H9 (cell line): ENCODE measurements around the gene TAS2R13. TPM values are rescaled to one million over a fixed set of nuclear protein-coding genes. Genes with fewer than 3 reads are reported as not detected.

Source experiments
- DNase-seq: peaks from one replicate; pipeline ENCODE4 v3.0.0-alpha.2; 2017
- H2AFZ ChIP-seq: one replicate; pipeline ENCODE4 v1.6.1; 2013; ENCODE audit warnings: mild to moderate bottlenecking, low read length, control low read depth, moderate library complexity
- H2AK5ac ChIP-seq: 2 replicates; pipeline ENCODE4 v1.6.1; 2013; ENCODE audit warnings: low read length, control low read depth, mixed read lengths; ENCODE audit not compliant: insufficient read length
- H2BK120ac ChIP-seq: one replicate; pipeline ENCODE4 v1.6.1; 2013; ENCODE audit warnings: low read depth, mild to moderate bottlenecking, low read length, control low read depth, inconsistent platforms; ENCODE audit not compliant: poor library complexity, severe bottlenecking
- H2BK12ac ChIP-seq: 2 replicates; pipeline ENCODE4 v1.6.1; 2013; ENCODE audit warnings: low read length, control low read depth, mixed read lengths, low read depth; ENCODE audit not compliant: insufficient read length
- H2BK15ac ChIP-seq: 2 replicates; pipeline ENCODE4 v1.6.1; 2013; ENCODE audit warnings: low read depth, low read length, control low read depth
- H2BK20ac ChIP-seq: one replicate; pipeline ENCODE4 v1.6.1; 2013; ENCODE audit warnings: low read depth, mild to moderate bottlenecking, low read length, control low read depth, inconsistent platforms; ENCODE audit not compliant: poor library complexity, severe bottlenecking
- H2BK5ac ChIP-seq: 2 replicates; pipeline ENCODE4 v1.6.1; 2013; ENCODE audit warnings: low read length, control low read depth, mixed read lengths; ENCODE audit not compliant: insufficient read length
- H3K14ac ChIP-seq: 2 replicates; pipeline ENCODE4 v1.6.1; 2013; ENCODE audit warnings: low read length, control low read depth; ENCODE audit not compliant: insufficient read depth
- H3K18ac ChIP-seq: 2 replicates; pipeline ENCODE4 v1.6.1; 2013; ENCODE audit warnings: low read depth, mild to moderate bottlenecking, mixed read lengths, low read length, control low read depth; ENCODE audit not compliant: insufficient read length
- H3K23ac ChIP-seq: 2 replicates; pipeline ENCODE4 v1.6.1; 2013; ENCODE audit warnings: low read length, control low read depth, mixed read lengths, low read depth; ENCODE audit not compliant: insufficient read length
- H3K23me2 ChIP-seq: 2 replicates; pipeline ENCODE4 v1.6.1; 2013; ENCODE audit warnings: low read depth, mild to moderate bottlenecking, mixed read lengths, low read length, control low read depth; ENCODE audit not compliant: insufficient read length, poor library complexity, severe bottlenecking
- H3K27ac ChIP-seq: 2 replicates; pipeline ENCODE4 v1.5.1; 2013; ENCODE audit warnings: low read length, control low read depth, mixed read lengths, low read depth; ENCODE audit not compliant: insufficient read length
- H3K27me3 ChIP-seq: 2 replicates; pipeline ENCODE4 v1.6.1; 2013; ENCODE audit warnings: low read length, control low read depth, inconsistent platforms; ENCODE audit not compliant: insufficient read depth
- H3K4ac ChIP-seq: 2 replicates; pipeline ENCODE4 v1.6.1; 2013; ENCODE audit warnings: low read depth, mild to moderate bottlenecking, control low read depth, inconsistent platforms, low read length, moderate library complexity
- H3K4me1 ChIP-seq: 2 replicates; pipeline ENCODE4 v1.6.1; 2013; ENCODE audit warnings: low read length, control low read depth, inconsistent platforms; ENCODE audit not compliant: insufficient read depth
- H3K4me2 ChIP-seq: 2 replicates; pipeline ENCODE4 v1.6.1; 2013; ENCODE audit warnings: low read length, control low read depth, mixed read lengths; ENCODE audit not compliant: insufficient read length, insufficient read depth
- H3K56ac ChIP-seq: 2 replicates; pipeline ENCODE4 v1.6.1; 2013; ENCODE audit warnings: low read depth, mild to moderate bottlenecking, mixed read lengths, low read length, control low read depth; ENCODE audit not compliant: insufficient read length
- H3K79me1 ChIP-seq: 2 replicates; pipeline ENCODE4 v1.6.1; 2013; ENCODE audit warnings: low read depth, mild to moderate bottlenecking, moderate library complexity, low read length, control low read depth, inconsistent platforms; ENCODE audit not compliant: insufficient read depth, poor library complexity, severe bottlenecking
- H3K79me2 ChIP-seq: 2 replicates; pipeline ENCODE4 v1.6.1; 2013; ENCODE audit warnings: low read length, control low read depth, inconsistent platforms; ENCODE audit not compliant: insufficient read depth
- H3K9ac ChIP-seq: 2 replicates; pipeline ENCODE4 v1.6.1; 2013; ENCODE audit warnings: low read length, control low read depth, mixed read lengths; ENCODE audit not compliant: insufficient read length; ENCODE audit errors: extremely low read depth
- H3K9me3 ChIP-seq: one replicate; pipeline ENCODE4 v1.6.1; 2013; ENCODE audit warnings: low read depth, low read length, inconsistent platforms; ENCODE audit not compliant: control insufficient read depth
- H3T11ph ChIP-seq: one replicate; pipeline ENCODE4 v1.6.1; 2013; ENCODE audit warnings: mild to moderate bottlenecking, low read length, control low read depth, inconsistent platforms
- H4K20me1 ChIP-seq: one replicate; pipeline ENCODE4 v1.6.1; 2013; ENCODE audit not compliant: control insufficient read depth, insufficient read length, insufficient read depth
- H4K5ac ChIP-seq: 2 replicates; pipeline ENCODE4 v1.6.1; 2013; ENCODE audit warnings: low read depth, mild to moderate bottlenecking, mixed read lengths, low read length, control low read depth; ENCODE audit not compliant: insufficient read length
- H4K8ac ChIP-seq: replicated peaks from 2 replicates; pipeline ENCODE4 v1.6.1; 2013; ENCODE audit warnings: low read length, control low read depth, mixed read lengths, low read depth; ENCODE audit not compliant: insufficient read length
- H4K91ac ChIP-seq: 2 replicates; pipeline ENCODE4 v1.6.1; 2013; ENCODE audit warnings: low read depth, mild to moderate bottlenecking, moderate library complexity, mixed read lengths, low read length, control low read depth; ENCODE audit not compliant: insufficient read length
- H3K27ac Mint-ChIP-seq, 3 experiments: 2 replicates in 2 of 3; 3 replicates in 1 of 3; pipeline ENCODE4 v1.8.0; 2020 to 2021; ENCODE audit warnings: mixed read lengths in 3 of 3, mild to moderate bottlenecking in 1 of 3, moderate library complexity in 1 of 3
- H3K27me3 Mint-ChIP-seq: 2 replicates; pipeline ENCODE4 v1.8.0; 2021; ENCODE audit warnings: low read depth, mild to moderate bottlenecking, moderate library complexity, mixed read lengths
- H3K36me3 Mint-ChIP-seq, 3 experiments: 2 replicates in 2 of 3; 3 replicates in 1 of 3; pipeline ENCODE4 v1.8.0; 2020 to 2021; ENCODE audit warnings: low read depth in 3 of 3, mixed read lengths in 3 of 3; ENCODE audit not compliant: insufficient read depth in 1 of 3
- H3K4me1 Mint-ChIP-seq, 2 experiments: 2 replicates each; pipeline ENCODE4 v1.8.0; 2020; ENCODE audit warnings: mixed read lengths in 2 of 2
- H3K4me3 Mint-ChIP-seq, 2 experiments: 2 replicates in 1 of 2; 3 replicates in 1 of 2; pipeline ENCODE4 v1.8.0; 2020 to 2021; ENCODE audit warnings: mild to moderate bottlenecking in 2 of 2, mixed read lengths in 2 of 2, moderate library complexity in 1 of 2
- H3K9me3 Mint-ChIP-seq, 2 experiments: 2 replicates in 1 of 2; 3 replicates in 1 of 2; pipeline ENCODE4 v1.8.0; 2020; ENCODE audit warnings: mild to moderate bottlenecking in 2 of 2, mixed read lengths in 2 of 2, moderate library complexity in 1 of 2
- CTCF ChIP-seq: fragments of 200-600 bp; sonication (generic); conservative IDR thresholded peaks from 3 replicates; pipeline ENCODE4 v1.8.0; 2021; ENCODE audit warnings: antibody characterized with exemption, mild to moderate bottlenecking
- total RNA-seq: library from RNA; stranded (reverse); gene quantifications from 2 replicates; pipeline ENCODE4 v1.2.1, GENCODE V29; 2021

TAS2R13 gene
- total RNA-seq, 1 experiment from 2014 or later: 0.50 TPM

GRCh38 chr12:10957741-10958140 is 48.4 kb upstream of the TAS2R13 start:
- H3K36me3 Mint-ChIP-seq: peaks cover 18 to 22% (median 22%) of the 10 kb centered on the region in 3 experiments
- no peaks in the 10 kb centered on the region for H3K27me3 ChIP-seq

More at GRCh38 chr12:10957741-10958140, 48.4 kb upstream of the TAS2R13 start:
- no peak overlapping the region for H3K27ac Mint-ChIP-seq
- no peak overlapping the region for H2BK5ac ChIP-seq
- H3K79me2 ChIP-seq: no peaks in the 10 kb centered on the region
- no peak overlapping the region for H2BK20ac ChIP-seq
- no peak for DNase-seq
- no peak overlapping the region for H3K4me2 ChIP-seq
- no peak overlapping the region for H3K9ac ChIP-seq
- H3K14ac ChIP-seq: no peak overlapping the region
- no peaks in the 10 kb centered on the region for H4K20me1 ChIP-seq
- no peak overlapping the region for H4K8ac ChIP-seq
- H2AFZ ChIP-seq: no peak overlapping the region
- peaks cover 16 to 19% of the 10 kb centered on the region in 2 experiments for H3K9me3 Mint-ChIP-seq
- H3K4me3 Mint-ChIP-seq: no peak overlapping the region
- H2BK15ac ChIP-seq: no peak overlapping the region
- no peaks in the 10 kb centered on the region for H3K9me3 ChIP-seq
- H3K4me1 ChIP-seq: no peaks in the 10 kb centered on the region
- no peak overlapping the region for H2AK5ac ChIP-seq
- H2BK12ac ChIP-seq: no peak overlapping the region
- no peak overlapping the region for H3K23ac ChIP-seq
- no peaks in the 10 kb centered on the region for H3K4me1 Mint-ChIP-seq
- H3K18ac ChIP-seq: no peak overlapping the region
- no peak overlapping the region for H2BK120ac ChIP-seq
- no peak for TF ChIP-seq CTCF
- H3K23me2 ChIP-seq: no peaks in the 10 kb centered on the region
- H3K56ac ChIP-seq: no peak overlapping the region
- H3T11ph ChIP-seq: no peak overlapping the region
- H3K79me1 ChIP-seq: no peaks in the 10 kb centered on the region
- H4K91ac ChIP-seq: no peak overlapping the region
- H4K5ac ChIP-seq: no peak overlapping the region
- H3K4ac ChIP-seq: no peak overlapping the region
- no peaks in the 10 kb centered on the region for H3K27me3 Mint-ChIP-seq
- no peak overlapping the region for H3K27ac ChIP-seq
